GM04504 (cell line): ENCODE measurements around the gene ACAT2.
"Not testable (repeated sequence)": the region's sequence is repeated elsewhere in the genome, so short reads cannot be mapped to it uniquely, and the experiment has no call there.

Experiments
- DNase-seq: peaks from one replicate; pipeline ENCODE4 v3.0.0-alpha.2; 2012; ENCODE audit warnings: low read depth

ACAT2 gene

GRCh38 chr6:159730332-159730676 lies 31.5 kb upstream of the ACAT2 start:
- no peak for DNase-seq

GRCh38 chr6:159732550-159732949 lies 29.3 kb upstream of the ACAT2 start:
- not testable (repeated sequence) for DNase-seq

- not testable (repeated sequence) for DNase-seq
These were observed 28.4 kb upstream of the ACAT2 start for GRCh38 chr6:159733395-159733794.

GRCh38 chr6:159736908-159737307 lies 24.9 kb upstream of the ACAT2 start:
- DNase-seq, result no peak

GRCh38 chr6:159739341-159739740 lies 22.5 kb upstream of the ACAT2 start:
- DNase-seq, result no peak

- DNase-seq, result no peak
These were observed 19.7 kb upstream of the ACAT2 start for GRCh38 chr6:159742165-159742564.

- DNase-seq, result no peak
These were observed 16.8 kb upstream of the ACAT2 start for GRCh38 chr6:159745081-159745480.

GRCh38 chr6:159746759-159747158 lies 15.1 kb upstream of the ACAT2 start:
- DNase-seq, result no peak

GRCh38 chr6:159748127-159748526 lies 13.7 kb upstream of the ACAT2 start:
- DNase-seq, result not testable (repeated sequence)

- DNase-seq, result no peak
These were observed 10.4 kb upstream of the ACAT2 start for GRCh38 chr6:159751448-159751847.

- no peak for DNase-seq
These were observed 8.6 kb upstream of the ACAT2 start for GRCh38 chr6:159753081-159753872.

- no peak for DNase-seq
These were observed 7.4 kb upstream of the ACAT2 start for GRCh38 chr6:159754401-159754800.

GRCh38 chr6:159754959-159755914 lies 6.6 kb upstream of the ACAT2 start:
- no peak for DNase-seq

GRCh38 chr6:159756508-159756907 lies 5.3 kb upstream of the ACAT2 start:
- no peak for DNase-seq

- DNase-seq, result no peak
These were observed 3.5 kb upstream of the ACAT2 start for GRCh38 chr6:159758031-159759001.

GRCh38 chr6:159759645-159760044 lies 2.2 kb upstream of the ACAT2 start:
- no peak for DNase-seq

GRCh38 chr6:159760602-159761057 lies 1.2 kb upstream of the ACAT2 start:
- DNase-seq, result no peak

GRCh38 chr6:159761129-159761872 lies 544 bp upstream of the ACAT2 start:
- DNase-seq, result no peak

GRCh38 chr6:159762681-159763293 lies 942 bp downstream of the ACAT2 start:
- DNase-seq, result no peak

GRCh38 chr6:159766906-159767305 lies 5.1 kb downstream of the ACAT2 start:
- no peak for DNase-seq

- DNase-seq, result no peak
These were observed 7.6 kb downstream of the ACAT2 start for GRCh38 chr6:159769470-159769869.
